GM18951 (cell line): ENCODE data around the gene NRDC.

Experiments
- POLR2A ChIP-seq: IDR thresholded peaks from 4 replicates; pipeline ENCODE4 v1.6.1; 2011; ENCODE audit warnings: mild to moderate bottlenecking; ENCODE audit not compliant: insufficient read length, insufficient read depth; ENCODE audit errors: extremely low read depth
- in situ Hi-C: fragments of 300-500 bp; cut with MboI; formaldehyde crosslinking; loops from one replicate; pipeline ENCODE4 v1.12.0; 2022; ENCODE audit warnings: low sequenced_read_pairs, mixed read lengths, inconsistent platforms; ENCODE audit not compliant: unreplicated experiment

The NRDC gene

GRCh38 chr1:51871351-51871975, 7.1 kb downstream of the NRDC start:
- in situ Hi-C loops, result no loop called here
- no peak for TF ChIP-seq POLR2A

- in situ Hi-C loops, result no loop called here
- TF ChIP-seq POLR2A, result no peak
Observed at GRCh38 chr1:51870603-51871350, 7.8 kb downstream of the NRDC start.

- in situ Hi-C loops, result no loop called here
- no peak for TF ChIP-seq POLR2A
Observed at GRCh38 chr1:51867479-51868232, 10.9 kb downstream of the NRDC start.

GRCh38 chr1:51863384-51863783, 15.1 kb downstream of the NRDC start:
- TF ChIP-seq POLR2A, result no peak
- in situ Hi-C loops, result no loop called here

- in situ Hi-C loops, result no loop called here
- no peak for TF ChIP-seq POLR2A
Observed at GRCh38 chr1:51861669-51862068, 16.9 kb downstream of the NRDC start.

GRCh38 chr1:51859735-51860134, 18.8 kb downstream of the NRDC start:
- TF ChIP-seq POLR2A, result no peak
- in situ Hi-C loops, result no loop called here

- no peak for TF ChIP-seq POLR2A
- in situ Hi-C loops, result no loop called here
Observed at GRCh38 chr1:51859333-51859732, 19.2 kb downstream of the NRDC start.

GRCh38 chr1:51858892-51859291, 19.6 kb downstream of the NRDC start:
- no peak for TF ChIP-seq POLR2A
- in situ Hi-C loops, result no loop called here

GRCh38 chr1:51856745-51857144, 21.8 kb downstream of the NRDC start:
- in situ Hi-C loops, result no loop called here

GRCh38 chr1:51855624-51856023, 22.9 kb downstream of the NRDC start:
- no peak for TF ChIP-seq POLR2A
- in situ Hi-C loops, result no loop called here

More at GRCh38 chr1:51856745-51857144, 21.8 kb downstream of the NRDC start:
- TF ChIP-seq POLR2A, result no peak

GRCh38 chr1:51853360-51853759, 25.2 kb downstream of the NRDC start:
- in situ Hi-C loops, result no loop called here
- TF ChIP-seq POLR2A, result no peak

GRCh38 chr1:51851882-51852396, 26.6 kb downstream of the NRDC start:
- no peak for TF ChIP-seq POLR2A
- in situ Hi-C loops, result no loop called here

GRCh38 chr1:51850420-51851223, 27.9 kb downstream of the NRDC start:
- in situ Hi-C loops, result no loop called here

More at GRCh38 chr1:51850420-51851223, 27.9 kb downstream of the NRDC start:
- TF ChIP-seq POLR2A, result no peak
